Fibroblast of mammary gland (primary cell): ENCODE data around the gene DSP.

Experiments used
- DNase-seq: peaks from one replicate; pipeline ENCODE4 v3.0.0-alpha.2; 2010; ENCODE audit warnings: low read depth
- H3K4me3 ChIP-seq: 2 replicates; pipeline ENCODE4 v1.5.1; 2011; ENCODE audit warnings: low read depth, mild to moderate bottlenecking, low read length, moderate library complexity; ENCODE audit not compliant: control insufficient read depth
- CTCF ChIP-seq: conservative IDR thresholded peaks from 2 replicates; pipeline ENCODE4 v1.5.1; 2011; ENCODE audit warnings: low read depth, low read length, inconsistent platforms; ENCODE audit not compliant: control insufficient read depth, insufficient read depth

The DSP gene

GRCh38 chr6:7546383-7546782, 4.9 kb downstream of the DSP start:
- no peak overlapping the region for H3K4me3 ChIP-seq
- no peak for TF ChIP-seq CTCF
- DNase-seq: no peak

- no peak for DNase-seq
- TF ChIP-seq CTCF: no peak
- no peak overlapping the region for H3K4me3 ChIP-seq
These were observed 5.4 kb downstream of the DSP start for GRCh38 chr6:7546896-7547295.

GRCh38 chr6:7547315-7547714, 5.8 kb downstream of the DSP start:
- DNase-seq: no peak
- TF ChIP-seq CTCF: no peak
- H3K4me3 ChIP-seq: no peak overlapping the region

- TF ChIP-seq CTCF: no peak
- no peak for DNase-seq
- H3K4me3 ChIP-seq: no peak overlapping the region
These were observed 8.9 kb downstream of the DSP start for GRCh38 chr6:7550433-7550801.

- no peak overlapping the region for H3K4me3 ChIP-seq
- TF ChIP-seq CTCF: no peak
- no peak for DNase-seq
These were observed 13.2 kb downstream of the DSP start for GRCh38 chr6:7554533-7555275.

GRCh38 chr6:7555671-7556070, 14.2 kb downstream of the DSP start:
- no peak for TF ChIP-seq CTCF
- H3K4me3 ChIP-seq: no peak overlapping the region
- DNase-seq: no peak
